Hematopoietic multipotent progenitor cell treated with erythropoietin and hydrocortisone succinate and interleukin-3 and kit ligand, for 17 days (in vitro differentiated cells): ENCODE results near the gene SMIM11.
A peak's percentile ranks its signal among the peaks of the same experiment; 100 is the strongest.
"Not testable (repeated sequence)": the region's sequence is repeated elsewhere in the genome, so short reads cannot be mapped to it uniquely, and the experiment has no call there.

Experiments
- DNase-seq: peaks from one replicate; pipeline ENCODE4 v3.0.0-alpha.2; 2015; ENCODE audit warnings: low spot score

SMIM11 gene

DNA sequence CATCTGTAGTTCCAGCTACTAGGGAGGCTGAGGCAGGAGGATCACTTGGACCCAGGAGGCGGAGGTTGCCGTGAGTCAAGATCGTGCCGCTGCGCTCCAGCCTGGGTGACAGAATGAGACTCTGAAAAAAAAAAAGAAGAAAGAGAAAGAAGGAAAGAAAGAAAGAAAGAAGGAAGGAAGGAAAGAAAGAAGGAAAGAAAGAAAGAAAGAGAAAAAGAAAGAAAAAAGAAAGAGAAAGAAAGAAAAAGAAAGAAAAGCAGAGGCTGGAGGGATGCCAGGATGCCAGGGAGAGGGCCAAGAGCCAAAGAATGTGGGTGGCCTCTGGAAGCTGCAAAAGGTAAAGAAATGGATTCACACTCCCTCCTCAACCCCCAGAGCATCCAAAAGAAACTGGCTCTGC lies 19.7 kb upstream of the SMIM11 start:
- no peak for DNase-seq

DNA sequence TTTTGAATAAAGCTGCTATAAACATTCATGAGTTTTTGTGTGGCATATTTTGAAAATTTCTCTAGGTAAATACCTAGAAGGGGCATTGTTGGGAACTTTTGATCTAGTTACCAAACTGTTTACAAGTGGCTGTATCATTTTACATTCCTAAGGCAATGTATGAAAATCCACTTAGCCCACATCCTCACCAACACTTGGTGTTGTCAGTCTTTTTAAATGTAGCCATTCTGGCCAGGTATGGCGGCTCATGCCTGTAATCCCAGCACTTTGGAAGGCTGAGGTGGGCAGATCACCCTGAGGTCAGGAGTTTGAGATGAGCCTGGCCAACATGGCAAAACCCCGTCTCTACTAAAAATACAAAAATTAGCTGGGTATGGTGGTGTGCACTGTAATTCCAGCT lies 17.4 kb upstream of the SMIM11 start:
- no peak for DNase-seq

DNA sequence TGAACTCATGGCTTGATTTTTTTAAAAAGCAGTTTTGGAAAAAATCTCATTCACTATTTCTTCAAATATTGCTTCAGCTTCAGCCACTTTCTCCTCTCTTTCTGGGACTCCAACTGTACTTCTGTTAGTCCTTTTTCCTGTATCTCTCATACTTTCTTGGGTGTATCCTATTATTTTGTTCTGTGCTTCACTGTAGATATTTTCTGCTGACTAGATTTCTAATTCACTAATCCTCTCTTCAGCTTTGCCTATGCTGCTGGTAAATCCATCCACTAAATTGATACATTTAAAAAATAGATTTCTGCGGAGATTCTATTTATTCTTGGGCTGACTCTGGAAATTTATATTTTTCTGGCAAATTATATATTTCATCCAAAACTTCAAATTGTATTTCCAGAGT lies 16.4 kb upstream of the SMIM11 start:
- DNase-seq, result no peak

DNA sequence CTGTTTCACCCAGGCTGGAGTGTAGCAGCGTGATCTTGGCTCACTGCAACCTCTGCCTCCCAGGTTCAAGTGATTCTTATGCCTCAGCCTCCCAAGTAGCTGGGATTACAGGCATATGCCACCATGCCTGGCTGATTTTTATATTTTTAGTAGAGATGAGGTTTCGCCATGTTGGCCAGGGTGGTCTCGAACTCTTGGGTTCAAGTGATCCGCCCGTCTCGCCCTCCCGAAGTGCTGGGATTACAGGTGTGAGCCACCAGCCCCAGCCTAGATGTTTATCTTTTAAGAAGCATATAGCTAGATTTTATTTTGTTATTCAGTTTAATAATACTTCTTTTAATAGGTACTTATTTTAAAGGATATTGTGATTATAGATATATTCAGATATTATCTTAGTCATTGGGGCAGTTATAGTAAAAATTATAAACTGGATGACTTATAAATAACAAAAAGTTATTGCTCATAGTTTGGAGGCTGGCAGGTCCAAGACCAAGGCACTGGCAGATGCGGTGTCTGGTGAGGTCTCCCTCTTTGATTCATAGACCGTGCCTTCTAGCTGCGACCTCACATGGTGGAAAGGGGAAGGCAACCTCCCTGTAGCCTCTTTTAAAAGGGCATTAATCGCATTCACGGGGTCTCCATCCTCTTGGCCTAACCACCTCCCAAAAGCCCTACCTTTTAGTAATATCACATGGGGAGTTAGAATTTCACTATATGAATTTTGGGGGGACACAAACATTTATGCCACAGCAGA lies 14.6 kb upstream of the SMIM11 start:
- DNase-seq, result no peak

DNA sequence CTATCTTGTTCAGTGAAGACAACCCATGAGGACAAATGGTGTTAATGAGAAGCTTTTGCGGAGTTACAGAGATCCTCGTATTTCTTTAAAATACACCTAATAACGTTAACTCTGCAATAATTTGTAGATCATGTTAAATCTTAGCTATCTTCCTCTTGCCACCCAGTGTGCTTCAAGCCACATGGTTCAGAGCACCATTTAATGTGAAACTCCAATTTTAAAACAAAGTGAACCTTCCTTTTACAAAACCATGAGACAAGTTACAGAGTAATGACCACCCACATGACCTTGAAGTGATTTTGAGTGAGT lies 13.2 kb upstream of the SMIM11 start:
- no peak for DNase-seq

DNA sequence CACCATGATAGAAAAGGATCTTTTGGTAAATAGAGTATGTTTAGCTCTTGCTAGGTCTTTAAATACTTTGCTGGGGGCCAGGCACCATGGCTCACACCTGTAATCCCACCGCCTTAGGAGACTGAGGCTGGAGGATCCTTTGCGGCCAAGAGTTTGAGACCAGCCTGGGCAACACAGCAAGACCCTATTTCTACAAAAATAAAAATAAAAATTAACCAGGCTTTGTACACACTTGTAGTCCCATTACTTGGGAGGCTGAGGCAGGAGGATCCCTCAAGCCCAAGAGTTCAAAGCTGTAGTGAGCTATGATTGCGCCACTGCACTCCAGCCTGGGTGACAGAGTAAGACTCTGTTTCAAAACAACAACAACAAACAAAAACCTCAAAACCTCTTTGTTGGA lies 12.6 kb upstream of the SMIM11 start:
- no peak for DNase-seq

DNA sequence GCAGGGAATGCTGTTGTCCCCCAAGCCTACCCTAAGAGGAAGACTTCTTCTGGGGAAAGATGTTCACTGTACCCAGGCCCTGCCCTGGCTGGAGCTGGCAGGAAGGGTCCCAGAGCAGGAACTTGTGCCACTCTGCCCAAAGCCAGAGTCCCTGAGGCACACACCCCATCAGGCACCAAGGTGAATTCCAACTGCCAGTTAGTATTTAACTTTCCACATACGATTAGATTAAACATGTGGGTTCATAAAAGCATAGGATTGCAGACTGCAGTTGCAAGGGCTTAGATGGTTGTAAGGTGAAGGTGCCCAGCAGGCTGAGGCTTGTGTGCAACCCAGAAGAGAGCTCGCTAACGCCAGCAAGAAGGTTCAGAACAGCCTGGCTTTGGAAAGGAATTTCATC lies 11.6 kb upstream of the SMIM11 start, which contains the start of gene KCNE2:
Gene KCNE2 (plus strand): TSS at position 274 of the 400 bp plus-strand sequence. CDS start 6,473 bp downstream, outside the sequence.
- no peak for DNase-seq

DNA sequence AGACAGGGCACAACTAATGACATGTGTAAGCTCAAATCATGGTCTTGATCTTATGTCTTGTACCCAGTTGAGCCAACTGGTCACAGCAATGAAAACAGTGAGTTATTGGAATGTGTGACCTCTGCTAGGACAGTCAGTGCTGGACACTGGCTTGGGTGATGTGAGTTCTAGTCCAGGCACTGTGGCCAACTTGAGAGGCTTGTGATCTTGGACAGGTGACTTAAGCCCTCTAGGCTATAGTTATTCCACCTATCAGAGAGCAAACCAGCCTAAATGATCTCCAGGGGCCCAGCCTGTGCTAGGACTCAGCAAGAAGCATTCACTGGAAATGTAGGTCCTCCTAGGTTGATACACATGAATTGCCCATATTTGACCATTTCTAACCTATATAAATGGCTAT lies 10.4 kb upstream of the SMIM11 start:
- no peak for DNase-seq

DNA sequence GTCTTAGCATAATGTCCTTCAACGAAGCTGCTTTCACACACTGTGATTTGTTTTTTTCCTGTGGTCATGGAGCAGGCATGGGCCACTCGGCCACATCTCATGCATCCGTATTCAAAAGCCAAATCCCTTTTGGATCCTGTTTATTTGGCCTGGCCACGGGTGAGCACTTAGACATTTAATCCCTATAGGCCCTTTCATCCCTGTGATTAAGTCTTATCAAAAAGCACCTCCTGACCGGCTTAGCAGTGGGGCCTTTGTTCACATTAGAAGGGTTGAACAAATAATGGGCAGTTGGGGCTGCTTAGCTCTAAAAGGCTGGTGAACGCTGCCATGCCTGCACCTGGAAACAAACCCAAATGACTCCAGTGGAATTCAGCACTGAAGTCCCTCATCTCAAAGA lies 9.5 kb upstream of the SMIM11 start:
- no peak for DNase-seq

DNA sequence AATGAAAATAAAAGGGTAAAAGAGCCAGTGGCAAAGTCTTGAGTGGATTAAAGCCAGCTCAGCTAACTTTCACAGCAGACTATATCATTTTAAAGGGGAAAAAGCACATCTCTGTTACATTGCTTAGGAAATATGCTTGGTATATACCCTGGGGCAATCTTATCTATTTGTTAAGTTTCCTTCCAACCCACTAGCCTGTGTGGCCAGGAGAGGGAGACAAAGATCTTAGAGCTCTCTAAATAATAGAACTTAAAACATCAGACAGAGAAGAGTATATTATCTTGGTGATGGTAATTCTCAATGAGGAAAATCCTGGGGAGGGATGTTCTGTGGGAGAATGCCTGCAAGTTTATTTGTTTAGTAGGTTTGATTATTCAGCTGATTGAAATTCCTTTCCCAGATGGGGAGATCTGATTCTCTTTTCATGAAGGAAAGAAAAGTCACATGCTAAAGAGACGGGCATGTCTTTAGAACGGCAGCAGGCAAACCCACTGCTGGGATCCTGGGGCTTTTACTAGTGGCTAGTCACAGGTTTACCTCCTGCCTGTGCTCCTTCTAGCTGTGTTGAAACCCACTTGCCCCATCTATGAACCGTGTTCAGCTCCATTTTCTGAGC lies 7.9 kb upstream of the SMIM11 start:
- peak; percentile 29 for DNase-seq

DNA sequence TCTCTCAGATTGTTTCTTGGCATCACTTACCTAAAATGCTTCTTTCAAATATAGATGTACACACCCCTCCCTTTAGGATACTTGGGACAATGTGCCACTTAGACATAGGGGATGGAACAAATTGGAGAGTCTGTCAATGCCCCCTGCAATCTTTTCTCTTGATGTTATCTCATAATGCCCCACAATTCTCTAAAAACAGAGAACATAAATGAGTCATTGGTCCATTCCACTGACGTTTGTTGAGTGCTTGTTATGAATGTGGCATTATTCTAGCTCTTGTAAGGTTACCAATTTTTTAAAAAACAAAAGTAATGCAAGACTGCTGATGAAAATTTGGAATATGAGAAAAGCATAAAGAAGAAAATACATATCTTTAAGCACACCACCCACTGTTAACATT lies 5.6 kb upstream of the SMIM11 start:
- no peak for DNase-seq

DNA sequence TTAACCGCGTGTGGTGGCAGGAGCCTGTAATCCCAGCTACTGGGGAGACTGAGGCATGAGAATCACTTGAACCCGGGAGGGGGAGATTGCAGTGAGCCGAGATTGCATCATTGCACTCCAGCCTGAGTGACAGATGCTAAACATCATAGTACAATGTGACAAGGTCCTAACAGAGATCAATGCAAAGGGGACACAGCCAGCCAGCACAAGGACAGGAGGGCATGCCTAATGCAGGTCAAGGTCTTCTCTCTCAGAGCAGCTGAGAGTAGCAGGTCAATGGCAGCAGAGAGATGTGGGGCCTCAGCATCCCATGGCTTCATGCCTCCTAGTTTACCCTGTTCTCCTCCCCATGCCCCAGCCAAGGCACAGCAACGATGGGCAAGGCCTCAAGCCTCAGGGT lies 3.0 kb upstream of the SMIM11 start:
- no peak for DNase-seq

DNA sequence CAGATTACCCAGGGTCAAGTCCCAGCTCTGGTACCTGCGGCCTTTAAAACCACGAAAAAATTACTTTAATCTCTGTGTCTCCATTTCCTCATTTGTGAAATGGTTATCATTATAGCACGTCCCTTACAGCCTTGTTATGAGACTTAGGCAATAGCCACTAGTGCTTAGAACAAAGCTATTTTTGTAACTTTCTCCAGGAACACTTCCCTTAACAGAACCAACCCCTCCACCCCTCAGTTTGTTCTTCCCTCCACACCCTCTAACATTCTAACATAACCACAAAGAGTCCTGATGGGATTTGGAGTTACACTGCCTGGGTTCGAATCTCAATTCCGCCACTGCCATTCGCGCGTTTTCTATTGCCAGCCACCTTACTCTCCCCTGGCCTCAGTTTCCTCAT lies 845 bp upstream of the SMIM11 start:
- not testable (repeated sequence) for DNase-seq

DNA sequence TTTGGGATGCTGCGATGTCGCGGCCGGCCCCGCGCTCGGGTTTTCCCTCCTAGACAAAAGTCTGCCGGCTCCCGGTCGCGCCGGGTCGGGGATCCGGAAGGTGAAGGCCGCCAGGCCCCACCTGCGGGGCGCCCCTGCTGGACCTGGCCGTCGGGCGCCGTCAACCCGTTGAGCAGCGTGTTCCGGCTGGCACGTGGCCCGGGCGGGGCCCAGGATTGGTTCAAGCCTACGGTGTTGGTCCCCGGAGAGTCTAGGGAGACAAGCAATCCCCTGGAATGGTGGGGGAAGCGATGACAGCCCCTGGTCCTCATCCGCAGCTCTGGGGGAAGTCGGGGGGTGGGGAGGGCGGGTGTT lies 289 bp downstream of the SMIM11 start:
- not testable (repeated sequence) for DNase-seq

DNA sequence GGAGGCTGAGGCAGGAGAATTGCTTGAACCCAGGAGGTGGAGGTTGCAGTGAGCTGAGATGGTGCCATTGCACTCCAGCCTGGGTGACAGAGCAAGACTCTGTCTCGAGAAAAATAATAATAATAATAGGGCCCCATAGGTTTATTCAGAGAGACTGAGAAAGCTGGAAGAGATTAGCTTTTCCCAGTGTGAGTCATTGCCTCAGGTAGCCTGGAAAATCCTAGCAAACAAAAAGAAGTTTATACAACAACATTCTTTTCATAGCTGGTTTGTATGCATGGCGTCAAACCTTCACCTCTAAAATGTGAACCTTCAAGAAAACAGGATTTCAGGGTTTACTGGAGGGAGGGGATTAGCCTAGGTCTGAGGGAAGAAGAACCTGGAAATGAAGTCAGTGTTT lies 7.8 kb downstream of the SMIM11 start:
- DNase-seq, result not testable (repeated sequence)

DNA sequence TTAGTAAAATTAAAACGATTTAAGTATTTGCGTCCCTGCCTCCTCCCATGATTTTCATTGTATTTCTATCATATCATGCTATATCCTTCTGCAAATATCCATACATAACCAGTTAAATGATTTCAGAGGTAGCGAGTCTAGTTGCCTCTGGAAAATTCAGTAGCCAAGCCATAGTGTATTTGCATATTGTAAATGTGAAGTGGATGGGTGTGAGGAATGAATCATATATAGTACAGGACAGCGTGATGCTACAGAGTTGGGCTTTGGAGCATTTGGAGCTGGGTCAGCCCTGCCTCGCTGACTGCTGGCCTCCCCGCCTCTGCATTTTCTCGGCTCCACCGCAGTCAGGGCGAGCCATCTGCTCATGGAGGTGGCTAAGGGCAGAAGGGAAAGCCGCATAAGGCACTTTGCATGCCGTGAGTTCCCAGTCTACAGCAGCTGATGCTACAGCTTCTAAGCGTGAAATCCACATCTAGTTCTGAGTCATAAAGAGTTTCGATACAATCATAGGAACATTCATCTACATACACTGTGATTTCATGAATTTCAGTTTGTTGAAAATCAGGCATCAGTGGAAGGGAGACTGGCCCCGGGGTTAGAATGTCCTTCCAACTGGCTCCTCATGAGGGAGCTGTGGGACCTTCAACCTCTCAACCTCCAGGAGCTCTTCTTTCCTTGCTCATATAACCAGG lies 8.6 kb downstream of the SMIM11 start:
- not testable (repeated sequence) for DNase-seq

DNA sequence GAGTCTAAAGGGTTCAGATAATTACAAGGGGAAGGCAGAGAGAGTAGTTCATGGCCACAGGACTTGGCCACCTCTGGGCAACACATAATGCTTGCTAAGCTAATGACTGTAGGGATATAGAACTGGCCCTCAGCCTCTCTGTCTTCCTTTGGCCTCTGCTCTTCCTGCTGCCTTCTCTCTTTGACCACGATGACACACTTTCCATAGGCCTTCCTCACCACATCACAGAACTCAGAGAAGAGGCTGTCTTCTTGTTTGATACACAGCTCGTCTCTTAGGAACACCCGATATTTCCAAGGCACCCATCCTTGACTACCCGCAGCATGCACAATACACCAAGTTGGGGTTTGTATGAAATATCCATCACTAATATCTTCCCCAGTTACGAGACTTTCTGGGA lies 25.2 kb downstream of the SMIM11 start:
- not testable (repeated sequence) for DNase-seq

DNA sequence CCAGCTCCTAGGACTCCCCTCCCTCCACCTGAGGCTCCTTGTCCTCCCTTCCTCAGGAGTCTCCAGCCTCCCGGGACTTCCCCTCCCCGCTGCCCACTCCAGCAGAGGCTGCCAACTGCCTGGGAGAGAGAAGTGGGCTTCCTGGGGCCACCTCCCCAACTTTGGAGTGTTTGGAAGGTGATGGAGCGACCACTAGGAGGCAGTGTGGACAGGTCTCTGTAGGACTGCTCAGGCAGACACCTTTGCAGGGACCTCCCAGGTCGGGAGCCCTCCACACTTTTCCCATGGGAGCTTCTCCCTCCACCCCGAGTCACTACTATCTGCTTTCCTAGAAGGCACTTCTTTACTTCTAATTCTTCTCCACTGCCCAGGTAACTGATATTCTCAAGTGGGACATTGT lies 29.4 kb downstream of the SMIM11 start:
- DNase-seq, result not testable (repeated sequence)

DNA sequence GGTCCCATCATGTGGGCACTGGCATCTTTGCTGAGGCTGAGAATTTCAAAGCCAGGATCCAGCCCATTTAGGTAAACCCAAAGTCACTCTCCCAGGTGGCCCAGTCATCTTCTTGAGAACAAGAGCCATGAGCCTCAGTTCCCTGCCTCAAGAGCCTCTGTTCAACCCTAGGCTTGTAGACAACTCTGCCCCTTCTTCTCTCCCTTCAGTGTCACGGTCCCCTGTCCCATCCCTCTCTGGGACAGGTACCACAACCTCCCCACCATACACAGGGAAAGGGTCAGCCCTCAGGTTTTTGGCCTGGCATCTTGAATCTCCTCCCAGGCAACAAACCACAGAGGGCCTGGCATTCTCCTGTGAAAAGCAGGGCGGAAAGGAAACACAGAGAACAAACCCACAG lies 30.4 kb downstream of the SMIM11 start:
- not testable (repeated sequence) for DNase-seq

DNA sequence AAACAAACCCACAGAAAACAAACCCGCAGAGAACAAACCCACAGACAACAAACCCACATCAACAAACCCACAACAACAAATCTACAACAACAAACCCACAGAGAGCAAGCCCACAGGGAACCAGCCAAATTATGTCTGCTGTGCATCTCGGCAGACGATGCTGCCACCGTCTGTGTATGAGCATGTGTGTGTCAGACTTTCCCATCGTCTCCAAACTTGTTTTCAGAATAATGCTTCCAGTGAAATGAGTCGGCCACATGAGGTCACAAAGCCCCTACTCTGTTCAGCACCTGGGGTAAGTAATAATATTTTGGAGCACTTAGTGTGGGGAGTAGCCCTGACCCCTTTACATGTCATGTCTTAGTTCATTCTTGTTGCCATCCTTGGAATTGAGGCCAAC lies 30.8 kb downstream of the SMIM11 start:
- not testable (repeated sequence) for DNase-seq

DNA sequence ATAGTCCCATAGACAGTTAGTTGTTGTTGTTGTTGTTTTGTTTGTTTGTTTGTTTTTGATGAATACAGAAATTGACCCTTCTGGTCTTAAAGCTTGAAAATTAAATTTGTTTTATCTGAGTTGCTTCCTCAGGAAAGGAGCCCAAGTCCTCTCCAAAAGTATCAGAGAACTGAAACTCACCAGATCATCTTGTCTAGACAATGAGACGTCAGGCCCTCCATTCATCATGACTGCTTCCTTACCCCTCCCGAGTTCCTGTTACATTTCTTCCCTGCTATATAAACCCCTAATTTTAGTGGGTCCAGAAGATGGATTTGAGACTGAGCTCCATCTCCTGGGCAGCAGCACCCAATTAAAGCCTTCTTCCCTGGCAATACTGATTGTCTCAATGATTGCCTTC lies 31.4 kb downstream of the SMIM11 start:
- DNase-seq, result not testable (repeated sequence)

DNA sequence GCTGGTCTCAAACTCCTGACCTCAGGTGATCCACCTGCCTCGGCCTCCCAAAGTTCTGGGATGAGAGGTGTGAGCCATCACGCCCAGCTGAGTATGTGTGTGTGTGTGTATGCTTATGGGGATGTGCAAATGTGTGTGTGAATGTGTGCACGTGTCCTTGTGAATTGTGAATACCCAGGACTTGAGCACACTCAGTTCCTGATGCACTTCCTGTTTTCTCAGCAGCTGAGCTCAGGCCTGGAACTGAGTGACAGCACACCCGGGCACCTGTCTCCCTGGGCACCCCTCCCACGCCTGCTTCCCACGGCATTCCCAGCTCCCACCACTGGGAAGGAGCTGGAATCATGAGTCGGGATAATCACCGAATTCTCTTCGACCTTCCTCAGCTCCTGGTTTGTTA lies 32.0 kb downstream of the SMIM11 start:
- DNase-seq, result not testable (repeated sequence)

DNA sequence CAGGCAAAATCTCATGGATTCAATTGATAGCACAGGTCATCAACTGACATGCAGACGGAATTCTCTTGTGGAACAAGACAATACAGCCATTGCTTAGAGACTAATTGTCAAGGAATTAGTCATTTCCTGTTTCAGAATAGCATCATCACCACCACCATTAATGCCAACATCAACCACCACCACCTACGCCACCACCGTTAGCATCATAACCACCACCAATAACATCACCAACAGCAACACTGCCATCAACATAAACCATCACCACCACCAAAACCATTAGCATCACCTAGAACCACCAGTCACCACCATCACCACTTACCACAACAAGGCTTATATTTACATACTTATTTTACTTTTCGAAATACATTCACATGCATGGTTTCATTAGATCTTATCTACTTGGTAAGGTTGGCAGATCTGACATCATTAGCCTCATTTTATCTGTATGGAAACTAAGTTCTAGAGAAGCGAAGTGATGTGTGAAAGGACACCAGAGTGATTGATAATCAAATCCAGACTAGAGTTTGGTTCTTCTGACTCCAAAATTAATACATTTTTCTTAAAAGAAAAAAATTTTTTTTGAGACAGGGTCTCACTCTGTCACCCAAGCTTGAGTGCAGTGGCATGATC lies 42.3 kb downstream of the SMIM11 start:
- DNase-seq, result not testable (repeated sequence)
